Smooth muscle cell (in vitro differentiated cells): ENCODE measurements around the gene HAUS3. TPM values are rescaled to one million over a fixed set of nuclear protein-coding genes. Genes with fewer than 3 reads are reported as not detected.

Experiments
- DNase-seq: peaks from one replicate; lab custom pipeline; 2025; ENCODE audit not compliant: unreplicated experiment; lab: John Stamatoyannopoulos, UW
- H2AFZ ChIP-seq: fragments of 200-600 bp; sonication (generic); 2 replicates; pipeline ENCODE4 v1.6.0; 2016; ENCODE audit warnings: antibody characterized with exemption, low read depth, mild to moderate bottlenecking
- H3F3A ChIP-seq: fragments of 200-600 bp; sonication (generic); 2 replicates; pipeline ENCODE4 v1.6.0; 2017; ENCODE audit warnings: antibody characterized with exemption, low read depth
- H3K27ac ChIP-seq: fragments of 200-600 bp; sonication (generic); 2 replicates; pipeline ENCODE4 v1.5.1; 2016; ENCODE audit warnings: low read depth, mild to moderate bottlenecking
- H3K27me3 ChIP-seq: fragments of 200-600 bp; sonication (generic); 2 replicates; pipeline ENCODE4 v1.6.1; 2016; ENCODE audit warnings: low read depth, mild to moderate bottlenecking
- H3K36me3 ChIP-seq: fragments of 200-600 bp; sonication (generic); 2 replicates; pipeline ENCODE4 v1.5.1; 2016; ENCODE audit warnings: low read depth
- H3K4me1 ChIP-seq: fragments of 200-600 bp; sonication (generic); 2 replicates; pipeline ENCODE4 v1.5.1; 2016; ENCODE audit warnings: low read depth
- H3K4me2 ChIP-seq: fragments of 200-600 bp; sonication (generic); 2 replicates; pipeline ENCODE4 v1.6.0; 2016; ENCODE audit warnings: mild to moderate bottlenecking
- H3K4me3 ChIP-seq: fragments of 200-600 bp; sonication (generic); 2 replicates; pipeline ENCODE4 v1.5.1; 2016; ENCODE audit warnings: mild to moderate bottlenecking
- H3K79me2 ChIP-seq: fragments of 200-600 bp; sonication (generic); 2 replicates; pipeline ENCODE4 v1.6.0; 2016; ENCODE audit warnings: low read depth, mild to moderate bottlenecking
- H3K9ac ChIP-seq: fragments of 200-600 bp; sonication (generic); 2 replicates; pipeline ENCODE4 v1.6.0; 2016; ENCODE audit warnings: low read depth
- H3K9me3 ChIP-seq: fragments of 200-600 bp; sonication (generic); replicated peaks from 2 replicates; pipeline ENCODE4 v1.5.1; 2016; ENCODE audit warnings: low read depth
- H4K20me1 ChIP-seq: fragments of 200-600 bp; sonication (generic); 2 replicates; pipeline ENCODE4 v1.6.0; 2016; ENCODE audit warnings: low read depth
- CTCF ChIP-seq: fragments of 200-600 bp; sonication (generic); IDR thresholded peaks from 2 replicates; pipeline ENCODE4 v1.5.1; 2017; ENCODE audit warnings: borderline replicate concordance, mild to moderate bottlenecking, antibody characterized with exemption; ENCODE audit not compliant: insufficient read depth, poor library complexity, severe bottlenecking
- WGBS: methylation state at CpG from one replicate; pipeline ENCODE4 v1.1.7; 2016; ENCODE audit warnings: low lambda C conversion rate; 5-methylcytosine and 5-hydroxymethylcytosine counted together
- polyA plus RNA-seq: library from polyadenylated mRNA; unstranded; fragments of >200 nt; fragmentation: Nextera tagmentation; extraction: Ambion mirVana; gene quantifications from 2 replicates; pipeline ENCODE4 v1.2.1, GENCODE V29; 2016
- total RNA-seq: library from RNA; depleted of rRNA; stranded (reverse); fragments of >200 nt; gene quantifications from 2 replicates; pipeline ENCODE4 v1.2.3, GENCODE V29; 2014

HAUS3 gene
- total and polyA plus RNA-seq, 2 experiments from 2014 or later, result 13.4 to 16.2 TPM

- no peak overlapping the region for H2AFZ ChIP-seq
- H3K9me3 ChIP-seq, result no peaks in the 10 kb centered on the region
- H4K20me1 ChIP-seq, result peaks cover 100% of the 10 kb centered on the region
- no peak overlapping the region for H3K4me2 ChIP-seq
- H3K4me1 ChIP-seq, result peaks cover 8% of the 10 kb centered on the region
- no peak for DNase-seq
- H3K27me3 ChIP-seq, result no peaks in the 10 kb centered on the region
- no peaks in the 10 kb centered on the region for H3K36me3 ChIP-seq
- no peak overlapping the region for H3K27ac ChIP-seq
- no peak for TF ChIP-seq CTCF
- H3K4me3 ChIP-seq, result no peak overlapping the region
- WGBS, result 92% methylated on average over 8 of the region's 8 CpGs
- peaks cover 53% of the 10 kb centered on the region for H3K79me2 ChIP-seq
- no peak overlapping the region for H3K9ac ChIP-seq
- no peaks in the 10 kb centered on the region for H3F3A ChIP-seq
Observed at GRCh38 chr4:2256156-2256731, 14.3 kb upstream of the HAUS3 start.

GRCh38 chr4:2255501-2256155 lies 13.7 kb upstream of the HAUS3 start:
- Histone ChIP-seq H3K27me3 (no peaks in the 10 kb centered on the region), H3K79me2 (peaks cover 47% of the 10 kb centered on the region), H3K4me2 (no peak overlapping the region), H3K27ac (no peak overlapping the region), H3K4me3 (no peak overlapping the region), H3F3A (no peaks in the 10 kb centered on the region), H2AFZ (no peak overlapping the region), H3K9ac (no peak overlapping the region), H4K20me1 (peaks cover 100% of the 10 kb centered on the region), H3K36me3 (no peaks in the 10 kb centered on the region), H3K9me3 (no peaks in the 10 kb centered on the region), H3K4me1 (peaks cover 8% of the 10 kb centered on the region)
- no peak for DNase-seq
- WGBS, result 92% methylated on average over 18 of the region's 18 CpGs
- no peak for TF ChIP-seq CTCF

- 93% methylated on average over 32 of the region's 32 CpGs for WGBS
- Histone ChIP-seq H3K9me3 (no peaks in the 10 kb centered on the region), H3K27ac (no peak overlapping the region), H3K4me1 (peaks cover under 1% of the 10 kb centered on the region), H2AFZ (no peak overlapping the region), H3K4me3 (no peak overlapping the region), H3F3A (no peaks in the 10 kb centered on the region), H3K79me2 (peaks cover 39% of the 10 kb centered on the region), H3K27me3 (no peaks in the 10 kb centered on the region), H3K9ac (no peak overlapping the region), H3K36me3 (no peaks in the 10 kb centered on the region), H3K4me2 (no peak overlapping the region), H4K20me1 (peaks cover 100% of the 10 kb centered on the region)
- no peak for DNase-seq
- TF ChIP-seq CTCF, result no peak
Observed at GRCh38 chr4:2254665-2255500, 13.0 kb upstream of the HAUS3 start.
